Muscle of leg (tissue), 11 donors: ENCODE measurements around the gene ABHD2. TPM values are rescaled to one million over a fixed set of nuclear protein-coding genes. Genes with fewer than 3 reads are reported as not detected.

Experiments
- DNase-seq: peaks from one replicate; pipeline ENCODE4 v3.0.0; 2013
- H3K27ac ChIP-seq: one replicate; pipeline ENCODE4 v1.5.1; 2013; ENCODE audit warnings: mild to moderate bottlenecking, low read length, control low read depth
- H3K27me3 ChIP-seq: one replicate; pipeline ENCODE4 v1.6.1; 2013; ENCODE audit warnings: low read length; ENCODE audit not compliant: control insufficient read depth, insufficient read depth
- H3K36me3 ChIP-seq: one replicate; pipeline ENCODE4 v1.6.1; 2013; ENCODE audit warnings: low read length; ENCODE audit not compliant: control insufficient read depth, insufficient read depth
- H3K4me1 ChIP-seq: one replicate; pipeline ENCODE4 v1.6.1; 2013; ENCODE audit warnings: low read length; ENCODE audit not compliant: control insufficient read depth, insufficient read depth
- H3K4me3 ChIP-seq: one replicate; pipeline ENCODE4 v1.5.1; 2013; ENCODE audit warnings: low read length, control low read depth
- H3K9me3 ChIP-seq: replicated peaks from 2 replicates; pipeline ENCODE4 v1.6.1; 2013; ENCODE audit warnings: low read depth, low read length; ENCODE audit not compliant: control insufficient read depth
- WGBS: methylation state at CpG from one replicate; pipeline ENCODE4 v1.1.5; 2013; ENCODE audit warnings: missing lambda C conversion rate; ENCODE audit not compliant: insufficient coverage; 5-methylcytosine and 5-hydroxymethylcytosine counted together
- polyA plus RNA-seq, 8 donors: library from polyadenylated mRNA; unstranded; fragments of 120-200 nt; gene quantifications; one replicate each; pipeline versions ENCODE4 v1.2.1 to v1.2.3, GENCODE V29; 2013; ENCODE audit warnings: inconsistent platforms in 1 of 8, low replicate concordance in 1 of 8; ENCODE audit not compliant: insufficient read length in 8 of 8, insufficient read depth in 1 of 8
- total RNA-seq: library from RNA; stranded (reverse); fragments of 120-200 nt; gene quantifications from one replicate; pipeline ENCODE4 v1.2.4, GENCODE V29; 2013

ABHD2 gene
- total and polyA plus RNA-seq, 9 donors, result 15.2 to 29.6 (median 20.4) TPM

GRCh38 chr15:89161666-89162065, 73.4 kb downstream of the ABHD2 start:
- Histone ChIP-seq H3K4me1 (peaks cover 16% of the 10 kb centered on the region), H3K27ac (no peak overlapping the region), H3K4me3 (no peak overlapping the region), H3K27me3 (no peaks in the 10 kb centered on the region), H3K9me3 (no peaks in the 10 kb centered on the region), H3K36me3 (peaks cover 8% of the 10 kb centered on the region)
- DNase-seq, result no peak
- 68% methylated on average over 3 of the region's 3 CpGs for WGBS

GRCh38 chr15:89163271-89164055, 75.2 kb downstream of the ABHD2 start:
- 95% methylated on average over 3 of the region's 5 CpGs for WGBS
- H3K27ac ChIP-seq, result no peak overlapping the region
- H3K4me1 ChIP-seq, result peaks cover 24% of the 10 kb centered on the region
- H3K36me3 ChIP-seq, result peaks cover 3% of the 10 kb centered on the region
- H3K9me3 ChIP-seq, result no peaks in the 10 kb centered on the region
- H3K27me3 ChIP-seq, result no peaks in the 10 kb centered on the region
- DNase-seq, result no peak
- H3K4me3 ChIP-seq, result no peak overlapping the region

- Histone ChIP-seq H3K27ac (no peak overlapping the region), H3K36me3 (peaks cover 3% of the 10 kb centered on the region), H3K4me1 (peaks cover 24% of the 10 kb centered on the region), H3K27me3 (no peaks in the 10 kb centered on the region), H3K4me3 (no peak overlapping the region), H3K9me3 (no peaks in the 10 kb centered on the region)
- peak; percentile 93 for DNase-seq
- WGBS, result 36% methylated on average over 3 of the region's 7 CpGs
These were observed 76.5 kb downstream of the ABHD2 start for GRCh38 chr15:89164712-89165211.

- H3K27me3 ChIP-seq, result no peaks in the 10 kb centered on the region
- H3K9me3 ChIP-seq, result no peaks in the 10 kb centered on the region
- peaks cover 24% of the 10 kb centered on the region for H3K4me1 ChIP-seq
- no peak overlapping the region for H3K27ac ChIP-seq
- H3K4me3 ChIP-seq, result no peak overlapping the region
- DNase-seq, result peak; percentile 67
- H3K36me3 ChIP-seq, result peaks cover 3% of the 10 kb centered on the region
- WGBS, result 80% methylated on average over 1 of the region's 2 CpGs
These were observed 77.4 kb downstream of the ABHD2 start for GRCh38 chr15:89165677-89166076.

- H3K4me3 ChIP-seq, result no peak overlapping the region
- H3K36me3 ChIP-seq, result no peaks in the 10 kb centered on the region
- no peak for DNase-seq
- no peaks in the 10 kb centered on the region for H3K9me3 ChIP-seq
- no peaks in the 10 kb centered on the region for H3K27me3 ChIP-seq
- H3K4me1 ChIP-seq, result peaks cover 24% of the 10 kb centered on the region
- H3K27ac ChIP-seq, result no peak overlapping the region
- 13% methylated on average over 2 of the region's 7 CpGs for WGBS
These were observed 79.3 kb downstream of the ABHD2 start for GRCh38 chr15:89167267-89168176.

- H3K4me1 ChIP-seq, result peaks cover 24% of the 10 kb centered on the region
- no peak overlapping the region for H3K27ac ChIP-seq
- no peaks in the 10 kb centered on the region for H3K27me3 ChIP-seq
- H3K9me3 ChIP-seq, result no peaks in the 10 kb centered on the region
- peaks cover 3% of the 10 kb centered on the region for H3K36me3 ChIP-seq
- no peak overlapping the region for H3K4me3 ChIP-seq
- DNase-seq, result no peak
These were observed 80.1 kb downstream of the ABHD2 start for GRCh38 chr15:89168316-89168833.

GRCh38 chr15:89170364-89170763, 82.1 kb downstream of the ABHD2 start:
- no peaks in the 10 kb centered on the region for H3K9me3 ChIP-seq
- peaks cover 3% of the 10 kb centered on the region for H3K36me3 ChIP-seq
- peaks cover 16% of the 10 kb centered on the region for H3K4me1 ChIP-seq
- no peak overlapping the region for H3K4me3 ChIP-seq
- WGBS, result 100% methylated on average over 1 of the region's 3 CpGs
- no peak overlapping the region for H3K27ac ChIP-seq
- no peak for DNase-seq
- no peaks in the 10 kb centered on the region for H3K27me3 ChIP-seq

GRCh38 chr15:89171136-89172072, 83.1 kb downstream of the ABHD2 start:
- DNase-seq, result peak; percentile 45
- WGBS, result 44% methylated on average over 7 of the region's 12 CpGs

GRCh38 chr15:89172921-89173320, 84.7 kb downstream of the ABHD2 start:
- H3K36me3 ChIP-seq, result peaks cover 15% of the 10 kb centered on the region
- no peaks in the 10 kb centered on the region for H3K27me3 ChIP-seq
- 67% methylated on average over 1 of the region's 2 CpGs for WGBS
- DNase-seq, result no peak
- H3K9me3 ChIP-seq, result no peaks in the 10 kb centered on the region
- H3K27ac ChIP-seq, result no peak overlapping the region
- H3K4me1 ChIP-seq, result peaks cover 9% of the 10 kb centered on the region
- H3K4me3 ChIP-seq, result no peak overlapping the region

More at GRCh38 chr15:89171136-89172072, 83.1 kb downstream of the ABHD2 start:
- Histone ChIP-seq H3K9me3 (no peaks in the 10 kb centered on the region), H3K36me3 (peaks cover 13% of the 10 kb centered on the region), H3K4me3 (no peak overlapping the region), H3K27me3 (no peaks in the 10 kb centered on the region), H3K27ac (no peak overlapping the region), H3K4me1 (peaks cover 11% of the 10 kb centered on the region)
